Suprapubic skin (tissue), 4 donors: ENCODE results near the gene ZNF837.
"Not testable (repeated sequence)": the region's sequence is repeated elsewhere in the genome, so short reads cannot be mapped to it uniquely, and the experiment has no call there.

Experiments used
- CTCF ChIP-seq, 2 donors: fragments of 200-600 bp in 1 of 2; fragments of 450-650 bp in 1 of 2; sonication (generic) in 1 of 2; IDR thresholded peaks; one replicate each; pipeline ENCODE4 v1.5.1; 2016 to 2019; ENCODE audit warnings: antibody characterized with exemption in 2 of 2, mild to moderate bottlenecking in 1 of 2, moderate library complexity in 1 of 2
- POLR2A ChIP-seq, 2 donors: fragments of 450-650 bp; IDR thresholded peaks; one replicate each; pipeline ENCODE4 v1.6.1; 2017; ENCODE audit warnings: antibody characterized with exemption in 2 of 2, mild to moderate bottlenecking in 2 of 2, moderate library complexity in 2 of 2
- POLR2AphosphoS5 ChIP-seq, 3 donors: sonication (generic); formaldehyde crosslinking; IDR thresholded peaks; one replicate each; pipeline ENCODE4 v1.6.1; 2017; ENCODE audit warnings: antibody characterized with exemption in 3 of 3

GRCh38 chr19:58403920-58404478, 23.2 kb upstream of the ZNF837 start:
- TF ChIP-seq POLR2A, CTCF, POLR2AphosphoS5 (IDR thresholded peaks at IDR 0.05): not testable (repeated sequence)
